ENCODE results near the gene SHOX.
"Not testable (repeated sequence)": the region's sequence is repeated elsewhere in the genome, so short reads cannot be mapped to it uniquely, and the experiment has no call there.

Gene SHOX

GRCh38 chrX:630612-631496, at the start of gene SHOX:
Gene SHOX (plus strand): TSS chrX:630791. CDS start chrX:630898, 107 bp downstream.
- no peak for DNase-seq (ENCODE audit: low spot score)

- no peak for DNase-seq (ENCODE audit: low spot score)
Measured at GRCh38 chrX:581066-581465, 49.5 kb upstream of the SHOX start.

GRCh38 chrX:581720-582298, 48.8 kb upstream of the SHOX start:
- no peak for DNase-seq (ENCODE audit: low spot score)

- no peak for DNase-seq (ENCODE audit: low spot score)
Measured at GRCh38 chrX:584572-584971, 46.0 kb upstream of the SHOX start.

GRCh38 chrX:585115-585808, 45.3 kb upstream of the SHOX start:
- no peak for DNase-seq (ENCODE audit: low spot score)

GRCh38 chrX:586351-586750, 44.2 kb upstream of the SHOX start:
- DNase-seq (ENCODE audit: low spot score) = no peak

- not testable (repeated sequence) for DNase-seq (ENCODE audit: low spot score)
Measured at GRCh38 chrX:589261-589660, 41.3 kb upstream of the SHOX start.

- no peak for DNase-seq (ENCODE audit: low spot score)
Measured at GRCh38 chrX:590693-591404, 39.7 kb upstream of the SHOX start.

GRCh38 chrX:599837-600715, 30.5 kb upstream of the SHOX start:
- DNase-seq (ENCODE audit: low spot score) = no peak

GRCh38 chrX:603029-603428, 27.6 kb upstream of the SHOX start:
- not testable (repeated sequence) for DNase-seq (ENCODE audit: low spot score)

GRCh38 chrX:604616-605015, 26.0 kb upstream of the SHOX start:
- not testable (repeated sequence) for DNase-seq (ENCODE audit: low spot score)

GRCh38 chrX:608088-608487, 22.5 kb upstream of the SHOX start:
- DNase-seq (ENCODE audit: low spot score) = not testable (repeated sequence)

GRCh38 chrX:614136-614535, 16.5 kb upstream of the SHOX start:
- no peak for DNase-seq (ENCODE audit: low spot score)

GRCh38 chrX:617401-617800, 13.2 kb upstream of the SHOX start:
- no peak for DNase-seq (ENCODE audit: low spot score)

GRCh38 chrX:617891-618290, 12.7 kb upstream of the SHOX start:
- DNase-seq (ENCODE audit: low spot score) = no peak

GRCh38 chrX:618304-618703, 12.3 kb upstream of the SHOX start:
- DNase-seq (ENCODE audit: low spot score) = not testable (repeated sequence)

- no peak for DNase-seq (ENCODE audit: low spot score)
Measured at GRCh38 chrX:618761-619450, 11.7 kb upstream of the SHOX start.

- no peak for DNase-seq (ENCODE audit: low spot score)
Measured at GRCh38 chrX:619451-619811, 11.2 kb upstream of the SHOX start.

- DNase-seq (ENCODE audit: low spot score) = no peak
Measured at GRCh38 chrX:619812-620531, 10.6 kb upstream of the SHOX start.
